Measurements from ENCODE around the gene COQ10B.

DNA sequence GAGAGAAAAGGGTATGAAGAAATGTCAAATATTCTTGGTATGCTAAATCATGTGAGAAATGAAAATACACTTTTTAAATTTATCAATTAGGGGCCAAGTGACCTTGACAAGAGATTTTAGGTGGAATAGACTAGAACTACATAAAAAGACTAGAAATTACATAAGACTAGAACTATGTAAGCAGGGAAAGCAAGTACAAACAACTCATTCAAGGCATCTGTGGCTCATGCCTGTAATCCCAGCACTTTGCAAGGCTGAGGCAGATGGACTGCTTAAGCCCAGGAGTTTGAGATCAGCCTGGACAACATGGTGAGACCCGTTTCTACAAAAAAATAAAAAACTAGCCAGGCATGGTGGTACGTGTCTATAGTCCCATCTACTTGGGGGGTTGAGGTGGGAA lies 38.8 kb upstream of the COQ10B start:
- TF ChIP-seq, protein P1, sequence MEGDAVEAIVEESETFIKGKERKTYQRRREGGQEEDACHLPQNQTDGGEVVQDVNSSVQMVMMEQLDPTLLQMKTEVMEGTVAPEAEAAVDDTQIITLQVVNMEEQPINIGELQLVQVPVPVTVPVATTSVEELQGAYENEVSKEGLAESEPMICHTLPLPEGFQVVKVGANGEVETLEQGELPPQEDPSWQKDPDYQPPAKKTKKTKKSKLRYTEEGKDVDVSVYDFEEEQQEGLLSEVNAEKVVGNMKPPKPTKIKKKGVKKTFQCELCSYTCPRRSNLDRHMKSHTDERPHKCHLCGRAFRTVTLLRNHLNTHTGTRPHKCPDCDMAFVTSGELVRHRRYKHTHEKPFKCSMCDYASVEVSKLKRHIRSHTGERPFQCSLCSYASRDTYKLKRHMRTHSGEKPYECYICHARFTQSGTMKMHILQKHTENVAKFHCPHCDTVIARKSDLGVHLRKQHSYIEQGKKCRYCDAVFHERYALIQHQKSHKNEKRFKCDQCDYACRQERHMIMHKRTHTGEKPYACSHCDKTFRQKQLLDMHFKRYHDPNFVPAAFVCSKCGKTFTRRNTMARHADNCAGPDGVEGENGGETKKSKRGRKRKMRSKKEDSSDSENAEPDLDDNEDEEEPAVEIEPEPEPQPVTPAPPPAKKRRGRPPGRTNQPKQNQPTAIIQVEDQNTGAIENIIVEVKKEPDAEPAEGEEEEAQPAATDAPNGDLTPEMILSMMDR (IDR thresholded peaks at IDR 0.05; ENCODE audit: low read depth, low read length, missing input control): no peak
- TF ChIP-seq SP1 (IDR thresholded peaks at IDR 0.05) (no peak), YY1 (IDR thresholded peaks at IDR 0.05) (no peak)
- TF ChIP-seq, protein P2, sequence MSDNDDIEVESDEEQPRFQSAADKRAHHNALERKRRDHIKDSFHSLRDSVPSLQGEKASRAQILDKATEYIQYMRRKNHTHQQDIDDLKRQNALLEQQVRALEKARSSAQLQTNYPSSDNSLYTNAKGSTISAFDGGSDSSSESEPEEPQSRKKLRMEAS (IDR thresholded peaks at IDR 0.05): no peak
- TF ChIP-seq, protein P3, sequence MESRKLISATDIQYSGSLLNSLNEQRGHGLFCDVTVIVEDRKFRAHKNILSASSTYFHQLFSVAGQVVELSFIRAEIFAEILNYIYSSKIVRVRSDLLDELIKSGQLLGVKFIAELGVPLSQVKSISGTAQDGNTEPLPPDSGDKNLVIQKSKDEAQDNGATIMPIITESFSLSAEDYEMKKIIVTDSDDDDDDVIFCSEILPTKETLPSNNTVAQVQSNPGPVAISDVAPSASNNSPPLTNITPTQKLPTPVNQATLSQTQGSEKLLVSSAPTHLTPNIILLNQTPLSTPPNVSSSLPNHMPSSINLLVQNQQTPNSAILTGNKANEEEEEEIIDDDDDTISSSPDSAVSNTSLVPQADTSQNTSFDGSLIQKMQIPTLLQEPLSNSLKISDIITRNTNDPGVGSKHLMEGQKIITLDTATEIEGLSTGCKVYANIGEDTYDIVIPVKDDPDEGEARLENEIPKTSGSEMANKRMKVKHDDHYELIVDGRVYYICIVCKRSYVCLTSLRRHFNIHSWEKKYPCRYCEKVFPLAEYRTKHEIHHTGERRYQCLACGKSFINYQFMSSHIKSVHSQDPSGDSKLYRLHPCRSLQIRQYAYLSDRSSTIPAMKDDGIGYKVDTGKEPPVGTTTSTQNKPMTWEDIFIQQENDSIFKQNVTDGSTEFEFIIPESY (IDR thresholded peaks at IDR 0.05): no peak
